ENCODE measurements around the gene DTYMK.
"Not testable (repeated sequence)": the region's sequence is repeated elsewhere in the genome, so short reads cannot be mapped to it uniquely, and the experiment has no call there.

The DTYMK gene

GRCh38 chr2:241671457-241672240 is 15.0 kb downstream of the DTYMK start:
- DNase-seq = no peak

- DNase-seq = no peak
Measured at GRCh38 chr2:241670333-241671110, 16.1 kb downstream of the DTYMK start.

- no peak for DNase-seq
Measured at GRCh38 chr2:241668839-241669238, 17.8 kb downstream of the DTYMK start.

- no peak for DNase-seq
Measured at GRCh38 chr2:241668354-241668753, 18.3 kb downstream of the DTYMK start.

GRCh38 chr2:241666627-241667400 is 19.8 kb downstream of the DTYMK start:
- no peak for DNase-seq

GRCh38 chr2:241665731-241666440 is 20.7 kb downstream of the DTYMK start:
- DNase-seq = no peak

GRCh38 chr2:241662731-241663130 is 23.9 kb downstream of the DTYMK start:
- not testable (repeated sequence) for DNase-seq

GRCh38 chr2:241660593-241661213 is 25.9 kb downstream of the DTYMK start:
- DNase-seq = no peak

GRCh38 chr2:241659150-241659739 is 27.4 kb downstream of the DTYMK start:
- no peak for DNase-seq

- DNase-seq = no peak
Measured at GRCh38 chr2:241658296-241658695, 28.3 kb downstream of the DTYMK start.

- DNase-seq = no peak
Measured at GRCh38 chr2:241657786-241658254, 28.8 kb downstream of the DTYMK start.

GRCh38 chr2:241656190-241656741 is 30.3 kb downstream of the DTYMK start:
- DNase-seq = no peak

- DNase-seq = no peak
Measured at GRCh38 chr2:241655516-241656189, 31.0 kb downstream of the DTYMK start.

GRCh38 chr2:241654551-241654950 is 32.1 kb downstream of the DTYMK start:
- DNase-seq = no peak

GRCh38 chr2:241653210-241653750 is 33.3 kb downstream of the DTYMK start:
- DNase-seq = no peak

- DNase-seq = no peak
Measured at GRCh38 chr2:241652722-241653121, 33.9 kb downstream of the DTYMK start.

GRCh38 chr2:241652142-241652541 is 34.5 kb downstream of the DTYMK start:
- no peak for DNase-seq

- DNase-seq = no peak
Measured at GRCh38 chr2:241649927-241650326, 36.7 kb downstream of the DTYMK start.

- no peak for DNase-seq
Measured at GRCh38 chr2:241649404-241649803, 37.2 kb downstream of the DTYMK start.

- no peak for DNase-seq
Measured at GRCh38 chr2:241648453-241648852, 38.2 kb downstream of the DTYMK start.

Measured in T-helper 9 cell (primary cell).